GM12873 (cell line): ENCODE data around the gene LRRC32.

Experiments used
- CTCF ChIP-seq: IDR thresholded peaks from 2 replicates; pipeline ENCODE4 v1.5.1; 2012; ENCODE audit warnings: low read depth, mild to moderate bottlenecking, moderate library complexity, low read length, control low read depth; ENCODE audit not compliant: insufficient read depth; ENCODE audit errors: missing control alignments

Gene LRRC32

GRCh38 chr11:76632492-76632891, 38.1 kb downstream of the LRRC32 start:
- TF ChIP-seq CTCF = no peak

GRCh38 chr11:76631566-76632308, 38.8 kb downstream of the LRRC32 start:
- TF ChIP-seq CTCF = no peak

- TF ChIP-seq CTCF = no peak
These were observed 39.8 kb downstream of the LRRC32 start for GRCh38 chr11:76630600-76631281.

- no peak for TF ChIP-seq CTCF
These were observed 40.5 kb downstream of the LRRC32 start for GRCh38 chr11:76629853-76630599.

GRCh38 chr11:76629116-76629852, 41.3 kb downstream of the LRRC32 start:
- TF ChIP-seq CTCF = no peak

GRCh38 chr11:76628408-76628947, 42.1 kb downstream of the LRRC32 start:
- TF ChIP-seq CTCF = no peak
